H4 (cell line): Measurements from ENCODE around the gene EDC4. TPM values are rescaled to one million over a fixed set of nuclear protein-coding genes. Genes with fewer than 3 reads are reported as not detected.

Source experiments
- total RNA-seq: library from RNA; depleted of rRNA; stranded (reverse); fragments of >200 nt; shearing (Covaris generic); gene quantifications from 2 replicates; pipeline ENCODE4 v1.2.3, GENCODE V29; 2014; rRNA removed

Gene EDC4
- total RNA-seq, 1 experiment from 2014 or later, result 28.3 TPM

Other genes starting within 250 kb of the EDC4 start
- 0.17 and 0.18 TPM in 2 replicates for gene CARMIL2, start 227.9 kb upstream of the EDC4 start, total RNA-seq
- 29.1 and 45.6 TPM in 2 replicates for gene ACD, start 212.8 kb upstream of the EDC4 start, total RNA-seq
- gene PARD6A, start 212.1 kb upstream of the EDC4 start, total RNA-seq, result not detected in 2 replicates
- gene ENKD1, start 206.3 kb upstream of the EDC4 start, total RNA-seq, result 5.6 and 6.6 TPM in 2 replicates
- not detected in 2 replicates for gene C16orf86, start 206.2 kb upstream of the EDC4 start, total RNA-seq
- 10.7 and 11.5 TPM in 2 replicates for gene GFOD2, start 153.7 kb upstream of the EDC4 start, total RNA-seq
- gene RANBP10, start 66.5 kb upstream of the EDC4 start, total RNA-seq, result 1.7 and 3.2 TPM in 2 replicates
- gene TSNAXIP1, start 66.2 kb upstream of the EDC4 start, total RNA-seq, result 0.48 TPM in 1 of 2 replicates, not detected in the other
- gene THAP11, start 30.7 kb upstream of the EDC4 start, total RNA-seq, result 39.5 and 43.7 TPM in 2 replicates
- gene NUTF2, start 26.1 kb upstream of the EDC4 start, total RNA-seq, result 95.0 and 256 TPM in 2 replicates
- 12.0 and 20.8 TPM in 2 replicates for gene CENPT, start 25.4 kb upstream of the EDC4 start, total RNA-seq
- not detected in 2 replicates for gene NRN1L, start 11.8 kb downstream of the EDC4 start, total RNA-seq
- gene PSKH1, start 20.2 kb downstream of the EDC4 start, total RNA-seq, result 7.7 and 8.1 TPM in 2 replicates
- gene CTRL, start 58.8 kb downstream of the EDC4 start, total RNA-seq, result 0.25 TPM in 1 of 2 replicates, not detected in the other
- gene PSMB10, start 63.8 kb downstream of the EDC4 start, total RNA-seq, result 48.7 and 65.7 TPM in 2 replicates
- 1.1 TPM in 1 of 2 replicates, not detected in the other for gene LCAT, start 71.1 kb downstream of the EDC4 start, total RNA-seq
- 9.3 and 13.9 TPM in 2 replicates for gene SLC12A4, start 95.6 kb downstream of the EDC4 start, total RNA-seq
- not detected in 2 replicates for gene DPEP3, start 107.4 kb downstream of the EDC4 start, total RNA-seq
- gene DPEP2, start 126.4 kb downstream of the EDC4 start, total RNA-seq, result not detected in 2 replicates
- gene DPEP2NB, start 142.9 kb downstream of the EDC4 start, total RNA-seq, result not detected in 2 replicates
- gene DDX28, start 150.2 kb downstream of the EDC4 start, total RNA-seq, result 15.1 and 19.6 TPM in 2 replicates
- 23.6 and 25.3 TPM in 2 replicates for gene DUS2, start 150.2 kb downstream of the EDC4 start, total RNA-seq
- gene NFATC3, start 212.3 kb downstream of the EDC4 start, total RNA-seq, result 22.3 and 24.9 TPM in 2 replicates